ENCODE data around the gene TMED3. TPM values are rescaled to one million over a fixed set of nuclear protein-coding genes. Genes with fewer than 3 reads are reported as not detected.

The TMED3 gene
- total and polyA plus RNA-seq, 9 of the 15 experiments (the other 6 are each of a cell fraction or from before 2014, with no cell fraction given) = 6.1 to 89.6 (median 51.4) TPM

GRCh38 chr15:79261836-79262235 is 49.1 kb upstream of the TMED3 start:
- 5% methylated on average over 1 of the region's 1 CpG for WGBS (ENCODE audit: insufficient coverage, low coverage, missing lambda C conversion rate)
- no peak for DNase-seq (ENCODE audit: extremely low read depth in 1 of 4, low spot score in 3 of 4)

More at GRCh38 chr15:79261836-79262235, 49.1 kb upstream of the TMED3 start:
- intact Hi-C loops (cut with micrococcal nuclease) = no loop called here
- Histone ChIP-seq H3K9me1 (ENCODE audit: control insufficient read depth, insufficient read depth, low read length) (no peaks in the 10 kb centered on the region), H3K79me2 (ENCODE audit: control insufficient read depth, insufficient read depth, low read length) (no peaks in the 10 kb centered on the region), H2AFZ (ENCODE audit: low read depth, low read length) (no peak overlapping the region), H3K9ac (ENCODE audit: insufficient read depth in 1 of 2, low read depth in 2 of 2, low read length in 2 of 2) (no peak overlapping the region), H3K4me3 (no peak overlapping the region), H3K27ac (ENCODE audit: extremely low read depth, low read depth, low read length) (no peak overlapping the region), H3K9me3 (replicated peaks; ENCODE audit: control insufficient read depth, insufficient read depth, low read depth, low read length) (no peaks in the 10 kb centered on the region), H3K36me3 (ENCODE audit: control insufficient read depth, insufficient read depth, low read length) (no peaks in the 10 kb centered on the region), H3K4me1 (replicated peaks in 1 of 2; ENCODE audit: control insufficient read depth in 2 of 2, insufficient read depth in 2 of 2, low read length in 2 of 2) (no peaks in the 10 kb centered on the region), H3K27me3 (ENCODE audit: control insufficient read depth in 2 of 2, insufficient read depth in 2 of 2, low read length in 2 of 2) (peaks cover 4 to 11% of the 10 kb centered on the region in 2 experiments; a peak in 4 of 5 replicates), H3K4me2 (ENCODE audit: insufficient read depth, low read length) (no peak overlapping the region), H4K20me1 (replicated peaks; ENCODE audit: control insufficient read depth, insufficient read depth, low read length) (no peaks in the 10 kb centered on the region)
- in situ Hi-C loops (cut with MboI) = no loop called here
- ATAC-seq (no peak), FAIRE-seq (no peak)
- peak; percentile 79 for TF ChIP-seq ZBTB40 (IDR thresholded peaks at IDR 0.05)
- no peak for TF ChIP-seq ZBTB40 (CRISPR knock-in tag; IDR thresholded peaks at IDR 0.05)
- no peak for TF ChIP-seq NCOA1 (IDR thresholded peaks at IDR 0.05; ENCODE audit: low read depth)
- BruUV-seq (replicated peaks) = no TSS peak
- CTCF ChIA-PET (ENCODE audit: low intra/inter-chr PET ratio) = no interaction called here
- POLR2A ChIA-PET = no interaction called here
